Putamen (tissue), 1 donor: ENCODE measurements around the gene CBLL1.

Experiments
- DNase-seq: peaks from one replicate; pipeline ENCODE4 v3.0.0-alpha.2; 2016; ENCODE audit warnings: low spot score

Gene CBLL1

GRCh38 chr7:107810626-107811025 lies 66.7 kb downstream of the CBLL1 start:
- DNase-seq = no peak
